Peyer's patch (tissue), 4 donors: ENCODE measurements around the gene AZU1.

ENCODE experiments used
- POLR2A ChIP-seq, 2 donors: fragments of 450-650 bp; IDR thresholded peaks; one replicate each; pipeline ENCODE4 v1.5.1; 2017; ENCODE audit warnings: antibody characterized with exemption in 2 of 2, mild to moderate bottlenecking in 2 of 2, moderate library complexity in 2 of 2
- TF ChIP-seq, protein P1 (sequence below), 6 experiments: fragments of 450-650 bp in 4 of 6; fragments of 200-600 bp in 2 of 6; sonication (generic) in 1 of 6; IDR thresholded peaks; one replicate each; pipeline ENCODE4 v1.5.1; 2017 to 2019; ENCODE audit warnings: antibody characterized with exemption in 6 of 6, mild to moderate bottlenecking in 3 of 6, moderate library complexity in 1 of 6

DNA sequence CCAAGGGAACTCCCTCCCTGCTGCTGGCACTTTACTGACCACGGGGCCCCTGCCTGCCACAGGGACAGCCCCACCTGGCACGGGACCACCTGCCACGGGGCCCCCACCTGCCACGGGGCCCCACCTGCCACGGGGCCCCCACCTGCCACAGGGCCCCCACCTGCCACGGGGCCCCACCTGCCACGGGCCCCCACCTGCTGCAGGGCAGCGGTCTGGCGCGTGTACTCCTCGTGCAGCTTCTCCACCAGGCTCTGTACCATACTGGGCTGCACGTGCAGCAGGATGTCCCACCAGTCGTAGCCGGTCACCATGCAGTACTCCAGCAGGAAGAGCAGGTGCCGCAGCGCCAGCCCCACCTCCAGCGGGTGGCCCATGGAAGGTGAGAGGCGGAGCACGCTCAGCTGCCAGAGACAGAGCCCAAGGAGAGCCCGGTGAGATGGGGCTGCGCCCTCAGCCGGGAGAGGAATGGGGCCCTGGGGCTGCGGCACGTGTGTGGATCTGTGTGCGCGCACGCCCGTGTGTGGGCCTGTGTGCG lies 49.2 kb downstream of the AZU1 start:
- TF ChIP-seq, protein P1, sequence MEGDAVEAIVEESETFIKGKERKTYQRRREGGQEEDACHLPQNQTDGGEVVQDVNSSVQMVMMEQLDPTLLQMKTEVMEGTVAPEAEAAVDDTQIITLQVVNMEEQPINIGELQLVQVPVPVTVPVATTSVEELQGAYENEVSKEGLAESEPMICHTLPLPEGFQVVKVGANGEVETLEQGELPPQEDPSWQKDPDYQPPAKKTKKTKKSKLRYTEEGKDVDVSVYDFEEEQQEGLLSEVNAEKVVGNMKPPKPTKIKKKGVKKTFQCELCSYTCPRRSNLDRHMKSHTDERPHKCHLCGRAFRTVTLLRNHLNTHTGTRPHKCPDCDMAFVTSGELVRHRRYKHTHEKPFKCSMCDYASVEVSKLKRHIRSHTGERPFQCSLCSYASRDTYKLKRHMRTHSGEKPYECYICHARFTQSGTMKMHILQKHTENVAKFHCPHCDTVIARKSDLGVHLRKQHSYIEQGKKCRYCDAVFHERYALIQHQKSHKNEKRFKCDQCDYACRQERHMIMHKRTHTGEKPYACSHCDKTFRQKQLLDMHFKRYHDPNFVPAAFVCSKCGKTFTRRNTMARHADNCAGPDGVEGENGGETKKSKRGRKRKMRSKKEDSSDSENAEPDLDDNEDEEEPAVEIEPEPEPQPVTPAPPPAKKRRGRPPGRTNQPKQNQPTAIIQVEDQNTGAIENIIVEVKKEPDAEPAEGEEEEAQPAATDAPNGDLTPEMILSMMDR (IDR thresholded peaks at IDR 0.05) = no peak
- no peak for TF ChIP-seq POLR2A (IDR thresholded peaks at IDR 0.05)
